NCI-H345 treated with DMSO at 0.1 percent for 48 hours (cell line): ENCODE measurements around the gene RWDD4.
A peak's percentile ranks its signal among the peaks of the same experiment; 100 is the strongest.

Source experiments
- DNase-seq: peaks from one replicate; lab custom pipeline; 2025; ENCODE audit not compliant: unreplicated experiment; lab: John Stamatoyannopoulos, UW

Gene RWDD4

GRCh38 chr4:183659029-183659871 lies at the start of gene RWDD4, which contains the start of gene TRAPPC11:
TSS of gene RWDD4 (minus strand) at chr4:183659185. CDS start at chr4:183658952, 233 bp downstream.
TSS of gene TRAPPC11 (plus strand) at chr4:183659293. CDS start at chr4:183663868, 4,575 bp downstream.
- peak; percentile 73 for DNase-seq

GRCh38 chr4:183702492-183702891 lies 43.5 kb upstream of the RWDD4 start:
- no peak for DNase-seq

GRCh38 chr4:183700407-183700806 lies 41.4 kb upstream of the RWDD4 start:
- no peak for DNase-seq

GRCh38 chr4:183698909-183699308 lies 39.9 kb upstream of the RWDD4 start:
- DNase-seq, result no peak

GRCh38 chr4:183691897-183692296 lies 32.9 kb upstream of the RWDD4 start:
- DNase-seq, result no peak

GRCh38 chr4:183691006-183691405 lies 32.0 kb upstream of the RWDD4 start:
- DNase-seq, result no peak

GRCh38 chr4:183688216-183688615 lies 29.2 kb upstream of the RWDD4 start:
- DNase-seq, result no peak

GRCh38 chr4:183686461-183686860 lies 27.5 kb upstream of the RWDD4 start:
- DNase-seq, result no peak

- no peak for DNase-seq
Measured at GRCh38 chr4:183681119-183681518, 22.1 kb upstream of the RWDD4 start.

- DNase-seq, result no peak
Measured at GRCh38 chr4:183675625-183676024, 16.6 kb upstream of the RWDD4 start.

GRCh38 chr4:183674153-183674552 lies 15.2 kb upstream of the RWDD4 start:
- DNase-seq, result no peak

- DNase-seq, result no peak
Measured at GRCh38 chr4:183670960-183671555, 12.1 kb upstream of the RWDD4 start.

- DNase-seq, result no peak
Measured at GRCh38 chr4:183670251-183670650, 11.3 kb upstream of the RWDD4 start.

GRCh38 chr4:183666088-183666487 lies 7.1 kb upstream of the RWDD4 start:
- no peak for DNase-seq

- no peak for DNase-seq
Measured at GRCh38 chr4:183659872-183660242, 872 bp upstream of the RWDD4 start.

GRCh38 chr4:183658362-183659028 lies 490 bp downstream of the RWDD4 start:
- no peak for DNase-seq

- DNase-seq, result no peak
Measured at GRCh38 chr4:183657564-183657963, 1.4 kb downstream of the RWDD4 start.

- DNase-seq, result no peak
Measured at GRCh38 chr4:183645326-183645725, 13.7 kb downstream of the RWDD4 start.

GRCh38 chr4:183639291-183639690 lies 19.7 kb downstream of the RWDD4 start:
- no peak for DNase-seq

GRCh38 chr4:183638436-183638835 lies 20.5 kb downstream of the RWDD4 start:
- no peak for DNase-seq

- no peak for DNase-seq
Measured at GRCh38 chr4:183637461-183637860, 21.5 kb downstream of the RWDD4 start.

GRCh38 chr4:183636923-183637322 lies 22.1 kb downstream of the RWDD4 start:
- DNase-seq, result no peak
